HepG2 (cell line): Measurements from ENCODE around the gene DYRK1B. TPM values are rescaled to one million over a fixed set of nuclear protein-coding genes. Genes with fewer than 3 reads are reported as not detected.

Source experiments
- ATAC-seq: fragments of 200-7000 bp; cut with Tn5 transposase; 3 replicates; pipeline ENCODE4 v1.9.1; 2020; ENCODE audit warnings: mild to moderate bottlenecking, moderate library complexity
- BruUV-seq: library from RNA; stranded (reverse); fragments of 400-500 nt; replicated peaks from 2 replicates; lab custom pipeline; 2021; lab: Mats Ljungman, UMichigan
- CTCF ChIA-PET: fragments of 300-600 bp; formaldehyde crosslinking; extraction: SDS; loops from one replicate; lab custom pipeline; 2021; ENCODE audit warnings: low total read pairs, inconsistent platforms, low intra/inter-chr PET ratio; lab: Yijun Ruan, JAX
- POLR2A ChIA-PET: fragments of 350-600 bp; sonication (Branson Sonifier 250); formaldehyde crosslinking; loops from one replicate; lab custom pipeline; 2020; ENCODE audit warnings: antibody characterized with exemption, inconsistent platforms; lab: Yijun Ruan, JAX
- DNase-seq: peaks from one replicate; pipeline ENCODE4 v3.0.0-alpha.2; 2015; ENCODE audit warnings: low spot score
- FAIRE-seq: peaks from 3 replicates; lab custom pipeline; 2011; peaks lifted over from hg19 to GRCh38; lab: Jason Lieb, UNC
- H2AFZ ChIP-seq: one replicate; pipeline ENCODE4 v1.6.1; 2011; ENCODE audit warnings: low read length, inconsistent platforms
- H3K27ac ChIP-seq: fragments of 300-600 bp; 3 replicates; pipeline ENCODE4 v1.8.0; 2011; ENCODE audit warnings: mixed run types, mild to moderate bottlenecking, mixed read lengths, low read length, inconsistent platforms; ENCODE audit not compliant: insufficient read depth; ENCODE audit errors: extremely low read length
- H3K27me3 ChIP-seq, 2 experiments: fragments of 200-600 bp in 1 of 2; 2 replicates in 1 of 2; 3 replicates in 1 of 2; pipeline versions ENCODE4 v1.6.0 to v1.8.0; 2011; ENCODE audit warnings: low read length in 2 of 2, mild to moderate bottlenecking in 2 of 2, moderate library complexity in 2 of 2, inconsistent platforms in 1 of 2; ENCODE audit not compliant: insufficient read depth in 2 of 2, control insufficient read depth in 1 of 2
- H3K36me3 ChIP-seq, 2 experiments: fragments of 200-600 bp in 1 of 2; replicated peaks in 1 of 2; 2 replicates in 1 of 2; 3 replicates in 1 of 2; pipeline versions ENCODE4 v1.5.1 to v1.8.0; 2011; ENCODE audit warnings: low read length in 2 of 2, inconsistent platforms in 1 of 2; ENCODE audit not compliant: insufficient read depth in 2 of 2, control insufficient read depth in 1 of 2
- H3K4me1 ChIP-seq: 2 replicates; pipeline ENCODE4 v1.5.1; 2012; ENCODE audit warnings: low read length, inconsistent platforms; ENCODE audit not compliant: insufficient read depth
- H3K4me2 ChIP-seq: 2 replicates; pipeline ENCODE4 v1.6.0; 2011; ENCODE audit warnings: low read depth, low read length, inconsistent platforms
- H3K4me3 ChIP-seq, 3 experiments: fragments of 200-600 bp in 1 of 3; sonication (generic), shearing (Covaris generic) in 1 of 3; replicated peaks in 1 of 3; 2 replicates each; pipeline ENCODE4 v1.5.1; 2011 to 2016; ENCODE audit warnings: low read length in 3 of 3, inconsistent platforms in 2 of 3, low read depth in 2 of 3, mild to moderate bottlenecking in 2 of 3, control low read depth in 1 of 3, mixed read lengths in 1 of 3; ENCODE audit not compliant: insufficient read depth in 1 of 3
- H3K79me2 ChIP-seq: one replicate; pipeline ENCODE4 v1.6.1; 2011; ENCODE audit warnings: low read length, inconsistent platforms; ENCODE audit not compliant: insufficient read depth
- H3K9ac ChIP-seq: 2 replicates; pipeline ENCODE4 v1.6.0; 2011; ENCODE audit warnings: mild to moderate bottlenecking, low read depth, low read length, inconsistent platforms; ENCODE audit not compliant: insufficient read depth
- H3K9me3 ChIP-seq: 2 replicates; pipeline ENCODE4 v1.5.1; 2012; ENCODE audit warnings: mild to moderate bottlenecking, low read length
- H4K20me1 ChIP-seq: 2 replicates; pipeline ENCODE4 v1.6.0; 2011; ENCODE audit warnings: inconsistent platforms, mild to moderate bottlenecking, low read length, moderate library complexity; ENCODE audit not compliant: insufficient read depth
- IRX3 ChIP-seq: sonication (generic); formaldehyde crosslinking; IDR thresholded peaks from 2 replicates; pipeline ENCODE4 v1.8.1; 2023; ENCODE audit warnings: mild to moderate bottlenecking, low read depth, missing genetic modification reagents, borderline replicate concordance
- PAF1 ChIP-seq: IDR thresholded peaks from 2 replicates; pipeline ENCODE4 v1.6.1; 2016; ENCODE audit warnings: missing genetic modification reagents, missing compliant biosample characterization
- PHB2 ChIP-seq: fragments of 450-650 bp; IDR thresholded peaks from 2 replicates; pipeline ENCODE4 v1.6.1; 2018; ENCODE audit not compliant: partially characterized antibody
- RFX1 ChIP-seq: fragments of 450-650 bp; IDR thresholded peaks from 2 replicates; pipeline ENCODE4 v1.6.1; 2017
- SATB2 ChIP-seq: sonication (generic); formaldehyde crosslinking; IDR thresholded peaks from 2 replicates; pipeline ENCODE4 v1.5.0; 2020; ENCODE audit warnings: missing genetic modification reagents
- SIN3A ChIP-seq: IDR thresholded peaks from 2 replicates; pipeline ENCODE4 v1.6.1; 2011; ENCODE audit warnings: low read depth, mild to moderate bottlenecking, control low read depth, low read length, borderline replicate concordance
- SKI ChIP-seq: fragments of 450-650 bp; IDR thresholded peaks from one replicate; pipeline ENCODE4 v1.6.1; 2018; ENCODE audit warnings: mild to moderate bottlenecking; ENCODE audit not compliant: partially characterized antibody
- SP140L ChIP-seq: sonication (generic); formaldehyde crosslinking; IDR thresholded peaks from 2 replicates; pipeline ENCODE4 v1.4.0; 2020; ENCODE audit warnings: missing genetic modification reagents, borderline replicate concordance
- SRSF9 ChIP-seq: fragments of 200-400 bp; formaldehyde crosslinking; IDR thresholded peaks from 2 replicates; pipeline ENCODE4 v1.6.1; 2018; ENCODE audit warnings: borderline replicate concordance, mild to moderate bottlenecking, low read depth, low read length; ENCODE audit not compliant: insufficient read depth, poor library complexity, severe bottlenecking
- ZNF292 ChIP-seq: sonication (generic); formaldehyde crosslinking; IDR thresholded peaks from 2 replicates; pipeline ENCODE4 v1.8.1; 2022; ENCODE audit warnings: mild to moderate bottlenecking, low read depth, missing genetic modification reagents, borderline replicate concordance
- ZNF317 ChIP-seq: sonication (generic); formaldehyde crosslinking; IDR thresholded peaks from 2 replicates; pipeline ENCODE4 v1.5.0; 2020; ENCODE audit warnings: mild to moderate bottlenecking, missing genetic modification reagents
- ZNF607 ChIP-seq: sonication (generic); formaldehyde crosslinking; IDR thresholded peaks from 2 replicates; pipeline ENCODE4 v1.5.1; 2020; ENCODE audit warnings: missing genetic modification reagents, mild to moderate bottlenecking, borderline replicate concordance
- ZNF747 ChIP-seq: sonication (generic); formaldehyde crosslinking; IDR thresholded peaks from 2 replicates; pipeline ENCODE4 v1.8.1; 2023; ENCODE audit warnings: missing genetic modification reagents, mild to moderate bottlenecking, borderline replicate concordance
- WGBS: methylation state at CpG from one replicate; pipeline ENCODE4 v1.1.6; 2017; ENCODE audit warnings: low lambda C conversion rate; 5-methylcytosine and 5-hydroxymethylcytosine counted together
- in situ Hi-C: cut with HindIII; loops from 2 replicates; pipeline ENCODE4 v1.10.0; 2017; ENCODE audit warnings: low pct_unique_long_range_greater_than_20kb; ENCODE audit not compliant: extremely low pct_ligation_motif_present
- intact Hi-C: fragments of 100-400 bp; cut with micrococcal nuclease; formaldehyde crosslinking; loops from one replicate; pipeline ENCODE4 v1.10.0; 2022; ENCODE audit not compliant: unreplicated experiment
- polyA plus RNA-seq, 8 experiments: library from polyadenylated mRNA; depleted of rRNA in 3 of 8; stranded (reverse) in 7 of 8; unstranded in 1 of 8; fragments of >200 nt; fragmentation: Illumina TruSeq in 4 of 8; extraction: Trizol in 4 of 8; gene quantifications; 2 replicates each; pipeline versions ENCODE4 v1.2.1 to v1.2.3, GENCODE V29; 2011 to 2016; ENCODE audit warnings: low read depth in 4 of 8, missing spikeins in 1 of 8, mixed read lengths in 1 of 8; ENCODE audit not compliant: insufficient read depth in 1 of 8
- total RNA-seq, 5 experiments: library from RNA; depleted of rRNA; stranded (reverse); fragments of >200 nt; fragmentation: Illumina TruSeq; extraction: Trizol; gene quantifications; 2 replicates each; pipeline ENCODE4 v1.2.3, GENCODE V29; 2016; ENCODE audit warnings: low read depth in 1 of 5
- TF ChIP-seq, protein P1 (sequence below): sonication (generic); formaldehyde crosslinking; IDR thresholded peaks from 2 replicates; pipeline ENCODE4 v1.5.0; 2020; ENCODE audit warnings: mild to moderate bottlenecking, missing genetic modification reagents, borderline replicate concordance
- TF ChIP-seq, protein P2 (sequence below): sonication (generic); formaldehyde crosslinking; IDR thresholded peaks from 2 replicates; pipeline ENCODE4 v1.5.0; 2020; ENCODE audit warnings: mild to moderate bottlenecking, missing genetic modification reagents

The DYRK1B gene
- total and polyA plus RNA-seq, 2 of the 13 experiments (the other 11 are each of a cell fraction or from before 2014, with no cell fraction given), result 0.82 to 1.3 TPM

DNA sequence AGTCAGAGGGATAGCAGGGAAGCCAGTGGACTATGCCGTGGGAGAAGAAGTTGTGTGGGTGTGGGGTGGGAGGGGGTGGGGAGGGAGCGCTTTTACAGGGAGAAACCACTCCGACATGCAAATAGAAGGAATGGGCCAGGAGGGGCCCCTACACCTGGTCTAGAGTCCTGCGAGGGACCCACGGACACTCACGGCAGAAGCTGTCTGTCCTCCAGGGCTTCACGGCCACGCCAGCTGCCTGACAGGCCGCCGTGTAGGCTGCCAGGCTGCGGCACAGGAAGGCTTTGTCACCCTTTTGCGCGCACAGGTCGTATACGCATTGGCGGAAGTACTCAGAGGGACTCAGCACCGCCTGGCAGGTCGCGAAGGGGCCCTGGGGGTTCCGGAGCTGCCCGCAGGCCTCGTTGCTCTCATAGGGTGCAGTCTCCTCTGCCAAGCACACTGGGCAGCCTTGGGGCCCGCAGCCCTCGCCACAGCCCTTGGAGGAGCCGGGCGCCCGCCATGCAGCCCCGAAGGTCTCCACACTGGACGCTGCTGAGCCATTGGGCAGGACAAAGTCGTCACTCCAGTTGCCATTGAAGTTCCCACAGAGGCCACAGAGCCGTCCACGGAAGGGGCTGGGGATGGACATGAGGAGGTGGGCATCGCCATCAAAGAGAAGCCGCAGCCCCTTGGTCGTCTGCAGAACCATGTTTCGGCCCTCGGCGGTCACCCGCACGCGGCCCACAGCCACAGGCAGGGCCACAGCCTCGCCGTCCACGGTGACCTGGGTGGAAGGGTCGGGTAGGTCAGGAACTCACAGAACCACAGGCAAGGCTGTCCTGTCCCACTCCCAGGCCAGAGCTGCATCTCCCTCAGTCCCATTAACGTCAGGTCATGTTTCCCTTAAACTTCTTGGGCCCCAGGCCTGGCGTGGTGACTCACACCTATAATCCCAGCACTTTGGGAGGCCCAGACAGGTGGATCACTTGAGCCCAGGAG, 38.2 kb upstream of the DYRK1B start:
- no TSS peak for BruUV-seq
- DNase-seq, result no peak
- Histone ChIP-seq H4K20me1 (no peaks in the 10 kb centered on the region), H3K36me3 (no peaks in the 10 kb centered on the region; a peak in 3 of 5 replicates)
- no peak for TF ChIP-seq ZNF317
- TF ChIP-seq ZNF747 (CRISPR knock-in tag), result no peak
- no peak for TF ChIP-seq SRSF9
- no peak for TF ChIP-seq RFX1
- no peak for TF ChIP-seq PAF1
- no peak for TF ChIP-seq ZNF607 (CRISPR knock-in tag)
- TF ChIP-seq, protein P1, sequence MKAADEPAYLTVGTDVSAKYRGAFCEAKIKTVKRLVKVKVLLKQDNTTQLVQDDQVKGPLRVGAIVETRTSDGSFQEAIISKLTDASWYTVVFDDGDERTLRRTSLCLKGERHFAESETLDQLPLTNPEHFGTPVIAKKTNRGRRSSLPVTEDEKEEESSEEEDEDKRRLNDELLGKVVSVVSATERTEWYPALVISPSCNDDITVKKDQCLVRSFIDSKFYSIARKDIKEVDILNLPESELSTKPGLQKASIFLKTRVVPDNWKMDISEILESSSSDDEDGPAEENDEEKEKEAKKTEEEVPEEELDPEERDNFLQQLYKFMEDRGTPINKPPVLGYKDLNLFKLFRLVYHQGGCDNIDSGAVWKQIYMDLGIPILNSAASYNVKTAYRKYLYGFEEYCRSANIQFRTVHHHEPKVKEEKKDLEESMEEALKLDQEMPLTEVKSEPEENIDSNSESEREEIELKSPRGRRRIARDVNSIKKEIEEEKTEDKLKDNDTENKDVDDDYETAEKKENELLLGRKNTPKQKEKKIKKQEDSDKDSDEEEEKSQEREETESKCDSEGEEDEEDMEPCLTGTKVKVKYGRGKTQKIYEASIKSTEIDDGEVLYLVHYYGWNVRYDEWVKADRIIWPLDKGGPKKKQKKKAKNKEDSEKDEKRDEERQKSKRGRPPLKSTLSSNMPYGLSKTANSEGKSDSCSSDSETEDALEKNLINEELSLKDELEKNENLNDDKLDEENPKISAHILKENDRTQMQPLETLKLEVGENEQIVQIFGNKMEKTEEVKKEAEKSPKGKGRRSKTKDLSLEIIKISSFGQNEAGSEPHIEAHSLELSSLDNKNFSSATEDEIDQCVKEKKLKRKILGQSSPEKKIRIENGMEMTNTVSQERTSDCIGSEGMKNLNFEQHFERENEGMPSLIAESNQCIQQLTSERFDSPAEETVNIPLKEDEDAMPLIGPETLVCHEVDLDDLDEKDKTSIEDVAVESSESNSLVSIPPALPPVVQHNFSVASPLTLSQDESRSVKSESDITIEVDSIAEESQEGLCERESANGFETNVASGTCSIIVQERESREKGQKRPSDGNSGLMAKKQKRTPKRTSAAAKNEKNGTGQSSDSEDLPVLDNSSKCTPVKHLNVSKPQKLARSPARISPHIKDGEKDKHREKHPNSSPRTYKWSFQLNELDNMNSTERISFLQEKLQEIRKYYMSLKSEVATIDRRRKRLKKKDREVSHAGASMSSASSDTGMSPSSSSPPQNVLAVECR, result no peak
- no peak for TF ChIP-seq PHB2
- TF ChIP-seq SIN3A, result no peak
- TF ChIP-seq, protein P2, sequence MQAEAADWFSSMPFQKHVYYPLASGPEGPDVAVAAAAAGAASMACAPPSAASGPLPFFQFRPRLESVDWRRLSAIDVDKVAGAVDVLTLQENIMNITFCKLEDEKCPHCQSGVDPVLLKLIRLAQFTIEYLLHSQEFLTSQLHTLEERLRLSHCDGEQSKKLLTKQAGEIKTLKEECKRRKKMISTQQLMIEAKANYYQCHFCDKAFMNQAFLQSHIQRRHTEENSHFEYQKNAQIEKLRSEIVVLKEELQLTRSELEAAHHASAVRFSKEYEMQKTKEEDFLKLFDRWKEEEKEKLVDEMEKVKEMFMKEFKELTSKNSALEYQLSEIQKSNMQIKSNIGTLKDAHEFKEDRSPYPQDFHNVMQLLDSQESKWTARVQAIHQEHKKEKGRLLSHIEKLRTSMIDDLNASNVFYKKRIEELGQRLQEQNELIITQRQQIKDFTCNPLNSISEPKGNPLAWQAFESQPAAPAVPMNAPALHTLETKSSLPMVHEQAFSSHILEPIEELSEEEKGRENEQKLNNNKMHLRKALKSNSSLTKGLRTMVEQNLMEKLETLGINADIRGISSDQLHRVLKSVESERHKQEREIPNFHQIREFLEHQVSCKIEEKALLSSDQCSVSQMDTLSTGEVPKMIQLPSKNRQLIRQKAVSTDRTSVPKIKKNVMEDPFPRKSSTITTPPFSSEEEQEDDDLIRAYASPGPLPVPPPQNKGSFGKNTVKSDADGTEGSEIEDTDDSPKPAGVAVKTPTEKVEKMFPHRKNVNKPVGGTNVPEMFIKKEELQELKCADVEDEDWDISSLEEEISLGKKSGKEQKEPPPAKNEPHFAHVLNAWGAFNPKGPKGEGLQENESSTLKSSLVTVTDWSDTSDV (CRISPR knock-in tag), result no peak
- no peak for TF ChIP-seq SP140L (CRISPR knock-in tag)
- TF ChIP-seq IRX3 (CRISPR knock-in tag), result no peak
- TF ChIP-seq SATB2 (CRISPR knock-in tag), result no peak
- no peak for TF ChIP-seq ZNF292 (CRISPR knock-in tag)
- TF ChIP-seq SKI, result no peak
- TF ChIP-seq, all 625 proteins: peak for 0
- POLR2A ChIA-PET, result no interaction called here
- CTCF ChIA-PET, result no interaction called here
- H3K9me3 ChIP-seq, result no peaks in the 10 kb centered on the region
- intact Hi-C loops (no loop called here), in situ Hi-C loops (no loop called here)
- H3K27ac ChIP-seq, result no peak overlapping the region
- no peak overlapping the region for H2AFZ ChIP-seq
- no peaks in the 10 kb centered on the region for H3K79me2 ChIP-seq
- ATAC-seq, result no peak
- no peak overlapping the region for H3K9ac ChIP-seq
- no peaks in the 10 kb centered on the region for H3K4me1 ChIP-seq
- H3K27me3 ChIP-seq, result no peaks in the 10 kb centered on the region
- FAIRE-seq, result no peak
- H3K4me3 ChIP-seq, result no peak overlapping the region
- 86% methylated on average over 19 of the region's 47 CpGs for WGBS
- H3K4me2 ChIP-seq, result no peak overlapping the region
